Urothelium cell line (cell line): Measurements from ENCODE around the gene POLR2H.
"Not testable (repeated sequence)": the region's sequence is repeated elsewhere in the genome, so short reads cannot be mapped to it uniquely, and the experiment has no call there.

Experiments used
- DNase-seq: peaks from one replicate; pipeline ENCODE4 v3.0.0; 2011; ENCODE audit warnings: low spot score, mixed read lengths
- FAIRE-seq: peaks from 2 replicates; lab custom pipeline; 2011; peaks lifted over from hg19 to GRCh38; lab: Jason Lieb, UNC

The POLR2H gene

DNA sequence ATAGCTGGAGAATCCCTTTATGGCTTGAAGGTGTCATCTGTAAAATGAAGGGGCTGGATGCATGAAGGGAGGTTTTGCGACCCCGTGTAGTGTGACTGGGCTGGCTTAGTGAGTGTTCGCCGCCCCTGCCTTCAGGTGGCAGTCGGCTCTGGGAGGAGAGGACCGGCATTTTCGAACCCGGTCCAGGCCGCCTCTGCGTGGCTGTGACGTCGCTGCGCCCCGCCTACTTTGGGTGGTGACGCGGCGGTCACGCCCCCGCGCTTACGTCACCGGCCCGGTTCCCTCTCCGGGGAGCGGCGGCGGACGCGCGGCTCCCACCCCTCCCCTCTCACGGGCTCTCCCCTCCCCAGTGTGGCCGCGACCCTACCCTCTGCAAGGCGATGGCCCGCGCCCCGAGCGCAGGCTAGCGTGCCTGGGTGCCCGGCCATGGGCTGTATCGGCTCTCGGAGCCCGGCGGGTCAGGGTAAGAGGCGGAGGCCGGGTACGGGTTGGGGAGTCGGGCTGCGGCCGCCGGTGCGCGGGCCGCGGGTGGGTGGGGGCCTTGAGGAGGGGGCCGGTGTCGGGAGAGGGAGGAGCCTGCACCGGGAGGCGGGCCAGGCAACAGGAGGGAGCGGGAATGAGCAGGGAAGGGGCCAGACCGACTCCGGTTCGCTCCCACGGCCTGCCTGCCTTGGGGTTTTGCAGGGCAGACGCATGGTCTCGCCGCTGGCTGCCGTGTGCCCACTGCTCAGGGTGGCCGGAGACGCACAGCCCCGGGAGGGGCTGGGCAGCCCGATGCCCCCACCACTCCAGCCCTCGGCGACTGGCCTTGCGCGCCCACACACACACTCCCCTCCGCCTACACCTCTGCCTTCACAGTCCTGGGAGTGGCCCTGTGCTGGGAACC is 25.6 kb upstream of the POLR2H start:
- peak; percentile 17 for FAIRE-seq
- DNase-seq, result peak; percentile 78

DNA sequence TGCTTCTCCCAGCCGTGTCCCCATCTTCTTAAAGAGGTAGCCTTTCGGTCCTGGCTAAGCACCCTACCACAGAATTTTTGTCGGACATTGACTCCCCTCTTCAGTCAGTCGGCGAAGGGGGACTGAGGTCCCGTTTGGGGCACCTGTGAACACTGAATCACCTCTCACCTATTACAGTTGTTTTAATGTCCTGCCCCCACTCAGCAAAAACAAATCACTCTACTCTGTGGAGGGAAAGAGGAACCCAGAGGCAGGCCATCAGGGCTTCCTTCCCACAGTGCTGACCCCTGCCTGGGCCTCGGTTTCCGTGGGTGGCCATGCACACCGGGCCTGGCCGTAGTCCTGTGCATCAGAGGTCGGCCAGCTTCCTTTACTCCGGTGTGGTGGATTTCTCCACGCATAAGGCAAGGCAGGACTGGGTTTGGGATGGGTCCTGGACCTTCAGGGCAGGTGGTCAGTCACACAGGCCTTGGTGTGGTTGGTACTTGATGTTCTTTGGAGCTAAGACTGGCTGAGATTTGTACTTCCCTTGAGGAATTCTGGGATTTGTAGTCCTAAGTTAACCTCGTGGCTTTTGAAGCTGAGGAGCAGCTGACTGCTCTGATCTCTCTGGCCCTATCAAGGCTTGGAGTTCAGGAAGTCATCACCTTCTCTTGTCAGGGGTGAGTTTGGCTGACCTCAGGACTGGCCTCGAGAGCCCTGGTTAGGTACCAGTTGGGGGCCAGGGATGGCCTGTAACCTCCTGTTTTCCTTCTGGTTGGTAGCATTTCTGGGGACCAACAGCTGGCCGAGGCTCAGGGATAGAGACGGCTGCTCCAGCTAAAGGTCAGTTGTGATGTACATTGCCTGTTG is 24.7 kb upstream of the POLR2H start:
- FAIRE-seq, result peak; percentile 58

GRCh38 chr3:184337399-184337714 is 24.2 kb upstream of the POLR2H start, which contains the start of gene FAM131A:
TSS of gene FAM131A (plus strand) at chr3:184337600. CDS start at chr3:184337631, 31 bp downstream.
- no peak for DNase-seq
- no peak for FAIRE-seq

More for the DNA sequence above, 24.7 kb upstream of the POLR2H start:
- peak; percentile 50 for DNase-seq

DNA sequence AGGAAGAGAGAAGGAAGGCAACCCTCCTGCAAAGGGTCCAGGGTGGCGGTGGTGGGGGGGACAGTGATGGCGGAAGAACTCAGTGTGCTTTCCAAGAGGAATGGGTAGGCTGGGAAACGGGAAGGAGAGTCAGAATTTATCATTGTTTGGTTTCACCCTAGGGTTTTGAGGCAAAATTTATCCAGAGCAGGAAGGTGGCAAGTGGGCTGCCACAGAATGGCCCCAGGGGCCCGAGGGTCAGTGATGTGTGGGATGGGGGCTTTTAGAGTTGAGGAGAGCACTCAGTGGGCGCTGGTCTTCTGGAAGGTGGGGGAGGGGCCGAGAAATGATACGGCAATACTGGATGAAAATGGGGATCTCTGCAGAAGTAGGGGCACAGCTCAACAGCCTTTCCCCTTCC is 23.5 kb upstream of the POLR2H start:
- no peak for FAIRE-seq

DNA sequence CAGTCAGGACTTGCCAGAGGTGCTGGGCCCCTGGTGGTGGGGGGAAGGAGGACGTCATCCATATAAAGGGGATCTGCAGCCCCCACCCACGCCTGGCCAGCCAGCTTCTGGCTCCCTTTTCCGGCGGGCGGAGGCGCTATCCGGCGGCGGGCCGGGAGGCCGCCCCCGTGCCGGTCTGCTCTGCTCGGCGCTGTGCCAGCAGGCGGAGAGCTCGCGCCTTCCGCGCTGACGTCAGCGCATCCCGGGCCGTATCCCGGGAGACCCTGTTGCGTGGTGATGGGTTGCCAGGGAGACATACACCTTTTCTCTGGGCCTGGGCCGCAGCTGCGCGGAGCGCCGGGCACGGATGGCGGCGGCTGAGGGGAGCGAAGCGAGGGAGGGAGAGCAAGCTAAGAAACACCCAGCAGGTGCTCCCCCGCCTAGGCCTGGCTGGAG is 23.0 kb upstream of the POLR2H start:
- FAIRE-seq (no peak), DNase-seq (no peak)

More for the DNA sequence above, 23.5 kb upstream of the POLR2H start:
- no peak for DNase-seq

- no peak for FAIRE-seq
- no peak for DNase-seq
These were observed 22.5 kb upstream of the POLR2H start for GRCh38 chr3:184339001-184339400.

- not testable (repeated sequence) for FAIRE-seq, DNase-seq
These were observed 21.9 kb upstream of the POLR2H start for GRCh38 chr3:184339451-184340135.

DNA sequence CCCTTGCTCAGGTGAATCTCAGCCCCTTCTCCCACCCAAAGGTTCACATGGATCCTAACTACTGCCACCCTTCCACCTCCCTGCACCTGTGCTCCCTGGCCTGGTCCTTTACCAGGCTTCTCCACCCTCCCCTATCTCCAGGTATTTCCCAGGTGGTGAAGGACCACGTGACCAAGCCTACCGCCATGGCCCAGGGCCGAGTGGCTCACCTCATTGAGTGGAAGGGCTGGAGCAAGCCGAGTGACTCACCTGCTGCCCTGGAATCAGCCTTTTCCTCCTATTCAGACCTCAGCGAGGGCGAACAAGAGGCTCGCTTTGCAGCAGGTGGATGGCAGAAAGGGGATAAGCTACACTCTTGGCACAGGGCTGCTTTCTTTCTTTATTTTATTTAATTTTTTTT is 19.6 kb upstream of the POLR2H start:
- FAIRE-seq, result no peak

DNA sequence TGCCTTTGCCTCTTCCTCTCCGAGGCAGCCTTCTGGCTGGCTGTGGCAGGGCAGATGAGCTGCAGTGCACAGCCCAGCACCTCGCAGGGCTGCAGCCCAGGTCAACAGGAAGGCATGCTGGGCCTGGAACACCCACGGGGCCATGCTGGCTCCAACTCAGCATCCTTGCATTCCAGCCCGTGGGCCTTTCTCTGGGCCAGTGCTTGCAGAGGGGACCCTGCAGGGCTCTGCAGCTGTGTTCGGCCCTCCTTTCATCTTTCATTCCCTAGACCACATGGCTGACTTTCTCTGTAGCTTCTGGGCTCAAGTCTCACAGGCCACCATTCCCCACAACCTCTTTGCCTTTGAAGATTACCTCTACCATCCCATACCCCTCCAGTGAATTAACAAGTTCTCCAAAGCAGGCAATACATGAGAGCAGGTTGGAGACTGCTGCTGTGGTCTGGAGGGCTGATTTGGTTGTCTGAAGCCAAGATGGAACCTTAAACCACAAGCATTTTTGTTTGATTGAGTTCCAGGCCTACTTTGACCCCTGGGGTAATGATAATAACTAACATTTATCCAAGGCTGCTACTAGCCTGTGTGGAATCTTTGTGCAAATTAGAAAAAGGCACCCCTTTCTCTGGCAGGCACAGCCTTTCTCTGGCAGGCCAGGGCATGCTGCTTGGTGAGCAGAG is 18.2 kb upstream of the POLR2H start:
- FAIRE-seq, result no peak

More for the DNA sequence above, 19.6 kb upstream of the POLR2H start:
- no peak for DNase-seq

DNA sequence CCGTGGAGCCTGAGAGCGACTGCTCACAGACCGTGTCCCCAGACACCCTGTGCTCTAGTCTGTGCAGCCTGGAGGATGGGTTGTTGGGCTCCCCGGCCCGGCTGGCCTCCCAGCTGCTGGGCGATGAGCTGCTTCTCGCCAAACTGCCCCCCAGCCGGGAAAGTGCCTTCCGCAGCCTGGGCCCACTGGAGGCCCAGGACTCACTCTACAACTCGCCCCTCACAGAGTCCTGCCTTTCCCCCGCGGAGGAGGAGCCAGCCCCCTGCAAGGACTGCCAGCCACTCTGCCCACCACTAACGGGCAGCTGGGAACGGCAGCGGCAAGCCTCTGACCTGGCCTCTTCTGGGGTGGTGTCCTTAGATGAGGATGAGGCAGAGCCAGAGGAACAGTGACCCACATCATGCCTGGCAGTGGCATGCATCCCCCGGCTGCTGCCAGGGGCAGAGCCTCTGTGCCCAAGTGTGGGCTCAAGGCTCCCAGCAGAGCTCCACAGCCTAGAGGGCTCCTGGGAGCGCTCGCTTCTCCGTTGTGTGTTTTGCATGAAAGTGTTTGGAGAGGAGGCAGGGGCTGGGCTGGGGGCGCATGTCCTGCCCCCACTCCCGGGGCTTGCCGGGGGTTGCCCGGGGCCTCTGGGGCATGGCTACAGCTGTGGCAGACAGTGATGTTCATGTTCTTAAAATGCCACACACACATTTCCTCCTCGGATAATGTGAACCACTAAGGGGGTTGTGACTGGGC is 16.8 kb upstream of the POLR2H start:
- DNase-seq (no peak), FAIRE-seq (no peak)

More for the DNA sequence above, 18.2 kb upstream of the POLR2H start:
- DNase-seq, result no peak

- DNase-seq (peak; percentile 75), FAIRE-seq (no peak)
These were observed 16.0 kb upstream of the POLR2H start for GRCh38 chr3:184345317-184346144.

GRCh38 chr3:184346480-184347190 is 14.9 kb upstream of the POLR2H start:
- DNase-seq (no peak), FAIRE-seq (no peak)

DNA sequence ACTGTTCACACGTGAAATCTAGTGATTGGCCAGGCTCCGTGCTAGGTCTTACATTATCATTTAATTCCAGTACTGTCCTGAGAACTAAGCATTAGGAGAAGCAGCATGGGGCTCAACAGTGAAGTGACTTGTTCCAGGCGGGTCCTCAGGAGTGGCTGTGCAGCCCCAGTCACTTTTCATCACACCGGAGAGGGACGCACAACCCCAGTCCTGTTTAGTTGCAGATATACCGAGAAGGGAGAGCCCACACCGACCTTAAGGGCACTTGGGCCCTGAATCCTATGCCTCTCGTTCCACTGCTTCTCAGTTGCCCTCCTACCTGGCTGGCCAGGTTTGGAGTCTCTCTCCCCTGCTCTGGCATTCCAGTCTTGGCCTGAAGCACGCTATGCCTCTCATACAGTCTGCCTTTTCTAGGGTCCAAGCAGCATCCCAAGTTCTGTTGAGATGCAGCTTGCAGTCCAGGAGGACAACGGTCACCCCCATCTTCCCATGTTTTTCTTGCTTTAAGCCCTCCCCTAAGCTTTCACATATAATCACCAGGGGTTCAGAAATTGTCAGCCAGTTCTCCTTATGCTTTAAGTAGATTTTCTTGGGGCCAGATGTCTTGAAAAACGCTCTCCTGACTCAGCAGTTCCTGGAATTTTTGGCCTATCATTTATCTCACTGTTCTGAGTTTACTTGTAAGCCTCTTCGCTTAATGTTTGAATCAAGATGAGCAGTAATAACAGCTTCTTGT is 14.0 kb upstream of the POLR2H start:
- DNase-seq, result no peak

GRCh38 chr3:184348057-184348382 is 13.5 kb upstream of the POLR2H start:
- no peak for DNase-seq
- no peak for FAIRE-seq

More for the DNA sequence above, 14.0 kb upstream of the POLR2H start:
- FAIRE-seq, result no peak

- FAIRE-seq (no peak), DNase-seq (no peak)
These were observed 11.7 kb upstream of the POLR2H start for GRCh38 chr3:184349563-184350470.

- FAIRE-seq, result no peak
These were observed 10.9 kb upstream of the POLR2H start for GRCh38 chr3:184350618-184351017.

More at GRCh38 chr3:184350618-184351017, 10.9 kb upstream of the POLR2H start:
- no peak for DNase-seq
